HG02870 (cell line): ENCODE data around the gene SMTN.
A peak's percentile ranks its signal among the peaks of the same experiment; 100 is the strongest.
"Not testable (repeated sequence)": the region's sequence is repeated elsewhere in the genome, so short reads cannot be mapped to it uniquely, and the experiment has no call there.

Experiments
- ATAC-seq: cut with Tn5 transposase; IDR thresholded peaks from one replicate; pipeline ENCODE4 v1.9.1; 2021; ENCODE audit warnings: mild to moderate bottlenecking, moderate library complexity; ENCODE audit not compliant: unreplicated experiment

The SMTN gene

GRCh38 chr22:31080848-31081649, at the start of gene SMTN:
TSS of gene SMTN (plus strand) at chr22:31081318. CDS start at chr22:31083259, 1,941 bp downstream.
- peak; percentile 60 for ATAC-seq

DNA sequence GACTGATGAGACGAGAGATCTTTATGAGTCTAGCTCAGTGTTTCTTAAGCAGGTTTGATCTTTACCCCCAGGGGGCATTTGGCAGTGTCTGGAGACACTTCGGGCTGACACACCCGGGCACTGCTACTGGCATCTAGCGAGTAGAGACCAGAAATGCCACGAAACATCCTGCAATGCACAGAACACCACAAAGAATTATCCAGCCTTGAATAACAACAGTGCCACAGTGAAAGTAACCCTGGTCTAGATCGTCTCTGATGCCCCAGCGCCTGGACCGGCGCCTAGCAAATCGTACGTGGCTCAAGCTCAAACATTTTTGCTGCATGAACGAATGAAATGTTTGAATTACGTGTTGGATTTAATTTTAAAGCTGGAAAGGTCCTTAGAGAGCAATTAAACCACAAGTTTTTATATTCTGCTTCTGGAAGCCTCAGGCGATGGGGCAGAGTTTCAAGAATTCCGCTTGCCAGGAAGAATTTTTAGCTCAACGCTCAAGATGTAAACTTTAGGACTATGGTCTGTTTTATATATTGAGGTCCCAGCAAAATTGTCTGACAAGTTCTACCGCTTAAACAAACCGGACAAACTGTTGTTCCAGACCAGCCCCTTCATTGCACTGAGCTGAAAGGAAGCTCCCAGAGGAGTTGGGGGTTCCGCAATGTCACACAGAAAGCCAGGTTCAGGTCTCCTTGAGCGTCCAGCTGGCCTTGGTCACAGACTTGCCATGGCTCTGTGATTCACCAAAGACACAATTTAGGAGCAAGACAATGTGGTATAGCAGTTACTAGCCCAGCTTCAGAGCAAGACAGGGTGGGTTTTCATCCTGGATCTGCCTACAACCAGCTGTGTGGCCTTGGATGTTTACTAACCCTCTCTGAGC, 44.2 kb upstream of the SMTN start:
- no peak for ATAC-seq

DNA sequence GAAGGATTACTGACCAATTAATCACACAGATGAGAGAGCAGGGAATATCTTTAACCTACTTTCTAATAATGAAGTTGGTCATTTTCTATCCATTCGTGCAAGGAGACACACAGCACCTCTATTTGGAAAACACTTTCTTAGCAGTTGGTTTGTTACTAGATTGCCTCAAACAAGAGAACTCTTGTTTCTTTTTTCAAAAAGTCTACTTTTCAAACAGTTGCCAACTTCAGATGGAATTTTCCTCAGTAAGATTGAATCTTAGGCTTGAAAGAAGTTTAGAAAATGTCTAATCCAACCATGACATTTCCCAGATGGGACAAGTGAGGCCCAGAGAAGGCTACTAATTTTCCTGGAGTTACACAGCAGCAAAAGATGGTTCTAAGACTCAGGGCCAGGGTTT, 42.4 kb upstream of the SMTN start:
- no peak for ATAC-seq

- no peak for ATAC-seq
Observed at GRCh38 chr22:31039393-31039792, 41.7 kb upstream of the SMTN start.

- ATAC-seq, result no peak
Observed at GRCh38 chr22:31040542-31041398, 40.3 kb upstream of the SMTN start.

- ATAC-seq, result no peak
Observed at GRCh38 chr22:31044262-31044861, 36.8 kb upstream of the SMTN start.

GRCh38 chr22:31045900-31046538, 35.1 kb upstream of the SMTN start:
- no peak for ATAC-seq

DNA sequence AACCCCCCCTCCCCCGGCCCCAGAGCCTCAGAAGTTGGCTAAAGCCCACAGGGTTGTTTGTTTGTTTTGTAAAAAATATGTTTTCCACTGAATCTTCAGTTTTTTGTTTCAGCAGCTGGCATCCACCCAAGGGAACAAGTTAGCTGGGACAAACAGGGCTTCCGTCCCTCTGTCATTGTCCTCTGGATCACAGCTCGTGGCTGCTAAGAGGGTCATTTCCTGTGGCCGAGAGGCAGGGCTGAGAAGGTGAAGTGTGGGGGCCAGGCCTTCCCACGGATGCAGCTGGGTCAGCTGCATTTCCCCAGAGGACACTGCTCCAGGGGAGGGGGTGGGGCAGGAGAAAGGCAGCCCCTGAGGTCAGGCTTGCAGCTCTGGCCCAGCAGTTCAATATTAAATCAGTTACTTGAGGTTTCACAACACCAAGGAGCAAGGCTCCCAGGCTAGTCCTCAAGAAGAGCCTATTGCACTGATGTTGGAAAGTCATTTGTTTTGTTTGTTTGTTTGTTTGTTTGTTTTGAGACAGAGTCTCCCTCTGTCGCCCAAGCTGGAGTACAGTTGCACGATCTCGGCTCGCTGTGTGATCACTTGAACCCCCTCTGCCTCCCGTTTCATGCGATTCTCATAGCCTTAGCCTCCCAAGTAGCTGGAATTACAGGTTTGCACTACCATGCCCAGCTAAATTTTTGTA, 34.4 kb upstream of the SMTN start:
- no peak for ATAC-seq

- no peak for ATAC-seq
Observed at GRCh38 chr22:31048570-31048969, 32.5 kb upstream of the SMTN start.

GRCh38 chr22:31049815-31050420, 31.2 kb upstream of the SMTN start:
- no peak for ATAC-seq

DNA sequence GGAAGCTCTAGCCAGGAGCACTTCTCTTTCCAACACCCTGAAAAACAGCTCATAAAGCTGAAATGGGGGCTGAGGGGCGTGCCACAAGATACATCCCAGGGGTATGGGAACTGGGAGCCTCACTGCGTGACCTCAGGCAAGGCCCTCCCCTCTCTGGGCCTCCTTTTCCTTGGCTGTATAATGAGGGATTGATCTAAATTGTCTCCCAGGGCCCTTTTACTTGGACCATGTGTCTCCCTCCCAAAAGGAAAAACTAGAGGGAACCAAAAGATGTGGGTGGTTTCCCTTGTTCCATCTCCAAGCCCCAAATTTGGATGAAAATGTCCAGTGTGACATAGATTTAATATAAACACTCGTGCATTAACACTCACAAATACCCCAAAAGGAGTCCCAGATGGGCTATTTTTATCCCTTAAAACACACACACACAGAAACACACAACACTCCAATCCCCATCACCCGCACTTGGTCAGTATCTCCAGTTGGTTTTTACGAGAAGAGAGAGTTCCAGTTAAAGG, 25.9 kb upstream of the SMTN start:
- no peak for ATAC-seq

- no peak for ATAC-seq
Observed at GRCh38 chr22:31055635-31056159, 25.4 kb upstream of the SMTN start.

DNA sequence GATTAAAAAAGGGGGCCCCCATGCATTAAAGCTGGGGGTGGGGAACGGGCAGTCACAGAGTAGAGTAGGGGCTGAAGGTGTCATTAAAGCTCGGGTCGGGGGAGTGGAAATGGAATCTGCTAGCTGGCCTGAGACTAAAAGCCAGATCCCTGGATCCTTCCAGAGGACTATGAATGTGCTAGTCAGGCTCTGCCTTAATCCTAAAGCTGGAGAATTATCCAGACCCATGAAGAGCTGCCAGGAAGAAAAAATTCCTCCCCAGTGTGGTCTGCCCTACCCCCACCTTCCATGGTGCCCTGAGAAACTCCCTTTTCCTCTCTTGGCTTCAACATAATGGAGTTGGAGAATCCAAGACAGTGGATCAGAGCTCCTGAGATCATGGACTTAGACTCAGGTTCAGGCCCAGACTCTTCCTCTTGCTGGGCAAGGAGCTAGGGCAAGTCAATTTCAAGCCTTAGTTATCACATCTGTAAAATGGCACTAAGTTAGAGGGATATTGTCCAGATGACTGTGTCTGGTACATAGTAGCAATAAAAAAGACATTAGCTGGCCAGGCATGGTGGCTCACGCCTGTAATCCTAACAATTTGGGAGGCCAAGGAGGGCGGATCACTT, 24.0 kb upstream of the SMTN start:
- no peak for ATAC-seq

- ATAC-seq, result not testable (repeated sequence)
Observed at GRCh38 chr22:31059663-31060062, 21.5 kb upstream of the SMTN start.

GRCh38 chr22:31062566-31063230, 18.4 kb upstream of the SMTN start:
- ATAC-seq, result no peak

DNA sequence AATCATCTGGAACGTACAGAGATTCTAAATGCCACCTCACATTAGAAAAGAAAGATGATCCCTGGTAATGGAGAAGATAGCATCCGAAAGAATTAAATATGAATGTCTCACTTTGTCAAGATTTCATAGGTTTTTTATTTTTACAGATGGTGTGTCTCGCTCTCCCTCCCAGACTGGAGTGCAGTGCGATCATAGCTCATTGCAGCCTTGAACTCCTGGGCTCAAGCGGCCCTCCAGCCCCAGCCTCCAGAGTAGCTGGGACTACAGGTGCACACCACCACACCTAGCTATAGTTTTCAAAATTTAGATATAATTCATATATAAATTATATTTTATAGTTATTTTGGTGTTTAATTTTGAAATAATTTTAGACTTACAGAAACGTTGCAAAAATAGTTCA, 16.7 kb upstream of the SMTN start:
- no peak for ATAC-seq

GRCh38 chr22:31068970-31069369, 12.1 kb upstream of the SMTN start:
- no peak for ATAC-seq
